GM18517 (cell line): Measurements from ENCODE around the gene NFATC4.
"Not testable (repeated sequence)": the region's sequence is repeated elsewhere in the genome, so short reads cannot be mapped to it uniquely, and the experiment has no call there.

Experiments used
- ATAC-seq: cut with Tn5 transposase; IDR thresholded peaks from one replicate; pipeline ENCODE4 v1.9.1; 2021; ENCODE audit warnings: mild to moderate bottlenecking, moderate library complexity; ENCODE audit not compliant: unreplicated experiment

The NFATC4 gene

DNA sequence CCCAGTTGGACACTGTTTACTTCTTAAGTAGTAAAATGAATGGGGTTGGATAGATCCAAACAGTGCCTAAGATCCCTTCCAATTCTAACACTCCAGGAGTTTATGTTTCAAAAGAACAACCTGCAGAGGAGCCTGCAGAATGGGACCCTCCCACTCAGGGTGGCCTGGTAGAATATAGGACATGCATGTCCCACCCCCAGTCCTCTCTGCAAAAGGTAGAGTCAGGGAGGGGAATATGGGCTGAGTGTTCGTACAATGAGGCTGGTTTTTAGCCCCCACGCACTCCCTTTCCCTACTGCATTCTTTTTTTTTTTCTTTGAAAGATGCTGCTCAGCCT lies 19.0 kb downstream of the NFATC4 start:
- ATAC-seq, result no peak

DNA sequence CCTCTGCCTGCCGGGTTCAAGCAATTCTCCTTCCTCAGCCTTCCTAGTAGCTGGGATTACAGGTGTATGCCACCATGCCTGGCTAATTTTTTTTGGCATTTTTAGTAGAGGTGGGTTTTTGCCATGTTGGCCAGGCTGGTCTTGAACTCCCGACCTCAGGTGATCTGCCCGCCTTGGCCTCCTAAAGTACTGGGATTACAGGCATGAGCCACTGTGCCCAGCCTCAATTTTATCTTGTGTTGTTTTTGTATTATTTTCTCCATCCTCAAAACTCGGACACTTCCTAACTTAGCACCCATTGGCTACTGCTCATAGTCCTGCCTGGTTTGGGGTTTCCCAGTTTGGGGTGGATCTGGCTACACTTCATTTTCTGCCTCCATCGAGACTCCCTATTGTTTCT lies 19.6 kb downstream of the NFATC4 start:
- not testable (repeated sequence) for ATAC-seq

DNA sequence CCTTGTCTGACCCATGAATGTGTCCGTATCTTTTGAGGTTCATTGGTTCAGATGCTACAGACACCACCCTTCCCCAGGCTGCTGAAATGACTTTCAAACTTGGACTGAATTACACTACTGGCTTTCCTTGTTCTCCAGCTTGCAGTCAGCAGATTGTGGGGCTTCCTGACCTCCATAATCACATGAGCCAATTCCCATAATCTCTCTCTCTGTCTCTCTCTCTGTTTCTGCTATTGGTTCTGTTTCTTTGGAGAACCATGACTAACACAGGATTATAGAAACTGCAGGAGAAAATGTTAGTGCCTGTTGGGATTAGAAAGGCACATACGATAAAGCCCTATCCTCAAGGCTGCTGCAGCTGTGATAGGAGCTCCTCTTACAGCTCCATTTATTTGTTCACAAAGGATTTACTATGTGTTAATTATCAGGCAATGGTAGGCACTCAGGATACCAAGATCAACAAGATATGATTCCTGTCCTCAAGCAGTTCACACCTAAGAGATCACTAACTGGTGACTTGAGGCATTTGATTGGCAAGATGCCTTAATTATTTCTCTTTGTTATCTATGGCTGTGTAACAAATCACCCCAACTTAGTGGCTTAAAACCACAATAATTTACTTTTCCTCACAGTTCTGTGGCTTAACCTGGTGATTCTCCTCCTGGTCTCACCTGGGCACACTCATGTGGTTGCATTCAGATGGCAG lies 20.6 kb downstream of the NFATC4 start:
- ATAC-seq, result no peak

DNA sequence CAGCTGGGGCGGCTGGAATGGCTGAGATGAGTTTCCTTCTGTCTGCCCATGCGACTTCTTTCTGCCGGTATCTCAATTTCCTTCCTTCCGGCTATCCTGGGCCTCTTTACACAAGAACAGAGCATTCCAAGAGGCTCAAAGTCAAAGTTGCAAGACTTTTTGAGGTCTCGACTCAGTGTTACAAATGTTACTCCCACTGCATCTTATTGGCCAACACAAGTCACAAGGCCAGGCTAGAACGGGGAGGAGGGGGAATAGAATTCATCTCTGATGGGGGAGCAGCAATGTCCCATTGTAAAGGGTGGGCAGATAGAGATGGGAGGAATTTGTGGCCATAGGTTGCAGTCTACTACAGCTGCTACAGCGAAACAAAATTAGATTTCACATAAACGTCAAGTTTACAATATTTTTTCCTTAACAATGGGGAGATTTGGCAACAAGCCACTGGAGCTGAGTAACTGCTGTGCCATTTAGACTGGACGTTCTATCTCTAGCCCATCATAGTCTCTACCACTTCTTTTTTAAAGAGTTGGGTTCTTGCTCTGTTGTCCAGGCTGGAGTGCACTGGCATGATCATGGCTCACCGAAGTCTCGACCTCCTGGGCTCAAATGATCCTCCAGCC lies 21.4 kb downstream of the NFATC4 start:
- no peak for ATAC-seq

DNA sequence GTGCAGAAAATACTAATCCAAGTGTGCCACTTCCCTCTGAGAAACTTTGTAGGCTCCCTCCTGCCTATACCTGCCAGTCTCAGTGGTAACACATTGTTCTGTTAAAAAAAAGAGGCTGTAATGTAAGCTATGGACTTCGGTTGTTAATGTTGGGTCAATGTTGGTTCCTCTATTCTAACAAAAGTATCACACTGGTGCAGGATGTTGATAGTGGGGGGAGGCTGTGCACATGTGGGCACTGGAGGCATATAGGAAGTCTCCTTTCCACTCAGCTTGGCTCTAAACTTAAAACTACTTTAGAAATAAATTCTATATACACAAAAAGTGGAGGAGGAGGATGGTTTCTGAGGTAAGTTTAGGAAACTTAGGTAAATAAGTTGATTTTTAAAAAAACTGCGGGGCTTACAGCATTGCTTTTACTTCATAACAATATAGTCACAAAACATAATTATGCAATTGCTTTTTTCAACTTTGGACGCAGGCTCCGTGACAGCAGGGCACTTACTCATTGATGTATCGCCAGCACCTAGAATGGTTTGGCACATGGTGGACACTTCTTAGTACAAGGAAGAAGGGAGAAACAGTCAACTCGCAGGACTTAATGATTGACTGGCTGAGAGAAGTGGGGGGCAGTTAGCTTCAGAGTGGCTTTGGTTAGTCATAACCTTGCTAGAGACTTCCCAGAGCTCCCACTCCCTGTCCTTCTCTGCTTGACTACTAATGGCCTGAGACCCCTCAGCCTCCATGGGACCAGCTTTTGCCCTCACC lies 22.9 kb downstream of the NFATC4 start:
- no peak for ATAC-seq

DNA sequence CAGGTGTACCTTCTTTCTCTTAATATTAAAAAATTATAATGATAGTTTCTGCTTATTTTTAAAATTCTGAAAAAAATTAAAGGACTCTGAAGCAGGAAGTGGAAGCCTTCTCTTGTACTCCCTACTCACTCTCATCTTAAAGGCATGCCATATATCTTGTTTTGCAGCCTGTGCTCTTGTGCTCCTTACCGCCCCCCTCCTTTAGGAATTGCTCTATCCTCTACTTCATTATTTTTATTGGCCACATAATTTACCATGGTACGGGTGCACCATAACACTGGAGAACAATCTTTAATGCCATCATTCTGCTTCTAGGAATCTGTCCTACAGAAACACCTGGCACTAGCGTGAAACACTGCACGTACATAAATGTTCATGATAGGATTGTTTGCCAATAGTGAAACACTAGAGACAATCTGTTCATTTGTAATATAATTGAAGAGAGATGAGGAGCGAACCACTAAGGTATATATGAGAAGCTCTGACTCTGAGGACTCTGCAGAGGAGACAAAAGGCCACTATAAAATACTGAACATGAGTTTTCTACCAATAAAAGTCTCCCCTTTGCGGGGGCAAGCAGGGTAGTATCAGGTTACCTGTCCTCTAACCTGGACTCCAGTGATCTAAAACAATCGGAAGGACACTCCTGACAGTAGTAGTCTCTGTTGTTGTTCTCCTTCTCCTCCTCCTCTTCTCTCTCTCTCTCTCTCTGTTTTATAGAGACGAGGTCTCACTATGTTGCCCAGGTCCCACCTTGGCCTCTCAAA lies 24.5 kb downstream of the NFATC4 start:
- ATAC-seq, result no peak

DNA sequence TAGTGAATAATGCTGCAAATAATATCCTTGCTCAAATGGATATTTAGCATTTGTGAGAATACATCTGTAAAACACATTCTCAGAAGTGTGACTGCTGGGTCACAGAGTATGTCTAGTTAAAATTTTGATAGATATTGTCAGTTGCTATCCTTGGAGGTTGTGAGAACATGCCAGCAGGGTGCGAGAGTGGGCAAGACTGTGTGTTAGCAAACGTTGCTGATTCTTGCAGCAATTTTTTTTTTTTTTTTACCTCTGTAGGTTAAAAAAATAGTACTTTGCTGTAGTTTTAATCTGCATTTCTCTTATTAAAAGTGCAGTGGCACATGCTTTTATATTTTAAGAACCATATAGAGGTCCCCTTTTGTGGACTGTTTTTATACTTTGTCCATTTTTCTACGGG lies 26.3 kb downstream of the NFATC4 start:
- no peak for ATAC-seq

DNA sequence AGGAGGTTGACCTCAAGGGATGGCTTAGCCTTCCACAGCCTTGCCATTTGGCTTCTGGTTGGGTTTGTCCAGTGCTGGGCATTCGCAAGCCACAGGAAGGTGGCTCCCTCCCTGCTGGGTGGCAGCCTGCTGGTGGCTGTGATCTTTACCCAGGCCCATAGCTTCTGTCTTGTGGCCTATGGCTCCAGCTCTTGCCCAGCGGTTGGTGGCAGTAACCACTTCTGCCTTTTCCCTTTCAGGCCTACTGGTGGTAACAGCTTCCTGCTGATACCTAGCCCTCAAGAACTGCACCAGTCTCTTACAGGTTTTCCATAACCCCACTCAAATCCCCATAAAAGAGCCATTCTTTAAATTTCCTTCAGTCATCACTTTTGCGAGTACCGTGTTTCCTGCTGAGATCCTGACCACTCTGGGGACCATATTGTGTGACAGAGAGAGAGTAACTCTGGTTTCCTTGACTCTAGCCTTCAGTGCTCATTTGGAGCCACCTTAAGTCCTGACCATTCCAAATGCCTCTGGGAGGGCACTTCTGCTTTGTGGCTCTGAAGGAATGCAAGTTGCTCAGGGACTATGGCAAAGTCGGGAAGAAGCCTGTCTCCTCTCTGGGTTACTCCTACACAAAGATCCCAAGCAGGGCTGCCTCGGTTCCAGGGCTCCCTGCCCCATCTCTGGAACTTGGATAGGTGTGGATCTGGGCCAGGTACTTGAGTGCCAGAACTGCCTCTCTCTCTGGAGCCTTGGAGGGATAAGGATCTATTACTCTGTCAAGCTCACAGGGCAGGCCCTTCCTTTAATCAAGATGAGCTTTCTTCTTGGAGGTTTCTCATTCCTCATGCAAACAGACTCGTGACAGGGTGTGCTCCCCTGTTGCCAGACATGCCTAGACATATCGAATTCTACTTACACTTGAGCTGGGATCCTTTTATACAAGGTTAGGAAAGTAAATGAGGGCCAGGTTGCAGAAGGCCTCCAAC lies 27.9 kb downstream of the NFATC4 start:
- ATAC-seq, result no peak

DNA sequence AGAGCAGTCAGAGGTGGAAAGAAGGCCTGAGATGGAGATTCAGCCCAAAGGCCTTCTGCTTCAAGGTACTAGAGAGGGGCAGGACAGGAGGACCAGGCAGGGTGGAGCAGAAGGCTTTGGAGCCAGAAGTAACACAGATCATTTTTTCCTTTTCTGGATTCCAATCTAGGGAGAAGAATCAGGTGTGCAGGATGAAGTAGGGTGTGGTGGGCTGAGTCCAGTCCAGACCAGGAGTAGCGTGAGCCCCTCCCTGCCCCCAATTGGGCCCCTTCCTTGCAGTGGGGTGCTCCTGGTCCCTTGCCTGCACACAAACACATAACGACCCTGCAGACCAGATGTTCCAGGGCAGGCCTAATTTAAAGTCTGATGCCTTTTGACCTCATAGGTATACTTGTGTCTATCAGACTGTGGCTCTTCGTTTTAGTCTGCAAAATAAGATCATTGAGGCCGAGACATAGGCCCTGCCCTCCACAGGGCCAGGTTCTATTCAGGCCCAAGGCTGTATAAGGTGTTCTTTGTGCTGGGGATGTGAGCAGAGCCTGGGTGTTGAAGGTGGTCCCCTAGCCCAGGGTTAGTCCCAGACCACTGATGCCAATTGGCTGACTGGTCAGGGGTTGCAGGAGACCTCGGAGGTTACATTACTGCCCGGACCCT lies 29.8 kb downstream of the NFATC4 start:
- ATAC-seq, result no peak

DNA sequence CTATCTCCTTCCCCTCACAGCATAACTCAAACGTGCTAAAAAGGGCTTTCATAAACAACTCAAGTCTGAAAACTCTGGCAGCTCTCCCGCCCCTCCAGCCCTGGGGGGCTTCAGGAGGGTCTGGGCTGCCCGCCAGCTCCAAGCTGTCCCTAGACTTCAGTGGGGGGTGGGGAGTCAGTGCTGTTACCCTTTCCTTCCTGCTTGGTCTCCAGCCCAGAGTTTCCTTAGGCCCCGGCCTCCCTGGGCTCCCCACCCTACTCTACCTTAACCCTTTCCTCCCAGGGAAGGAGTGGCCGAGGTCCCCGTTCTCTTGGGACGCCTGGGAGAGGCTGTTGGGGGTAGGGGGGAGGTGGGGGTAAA lies 30.3 kb downstream of the NFATC4 start:
- ATAC-seq, result no peak

DNA sequence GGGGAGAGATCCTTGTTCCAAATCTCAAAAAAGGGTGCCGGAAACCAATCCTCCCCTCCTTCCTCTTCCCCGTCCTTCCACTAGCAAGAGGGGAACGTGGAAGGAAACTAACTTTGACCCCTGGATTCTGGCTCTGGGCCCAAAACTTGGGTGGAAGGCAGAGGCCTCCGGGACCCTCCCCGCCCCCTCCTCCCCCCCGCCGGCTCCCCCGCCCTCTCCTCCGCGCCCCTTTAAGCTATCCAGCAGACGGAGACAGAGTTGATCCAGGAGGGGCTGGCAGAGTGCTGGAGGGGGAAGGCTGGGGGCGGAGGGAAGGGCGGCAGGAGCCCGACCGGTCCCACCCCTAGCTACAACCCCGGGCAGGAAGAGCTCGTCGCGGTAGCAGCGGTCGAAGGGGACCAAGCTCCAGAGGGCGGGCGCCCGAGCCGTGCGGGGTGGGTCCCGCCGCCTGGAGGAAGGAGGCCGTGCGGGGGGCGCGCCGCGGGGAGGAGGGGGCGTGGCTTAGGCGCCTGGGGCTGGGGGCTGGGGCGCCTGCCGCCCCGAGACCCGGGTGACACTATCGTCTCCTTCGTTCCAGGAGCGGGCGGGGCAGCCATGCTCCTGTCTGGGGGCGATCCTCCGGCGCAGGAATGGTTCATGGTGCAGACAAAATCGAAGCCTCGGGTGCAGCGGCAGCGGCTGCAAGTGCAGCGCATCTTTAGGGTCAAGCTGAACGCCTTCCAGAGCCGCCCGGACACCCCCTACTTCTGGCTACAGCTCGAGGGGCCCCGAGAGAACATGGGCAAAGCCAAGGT lies 30.9 kb downstream of the NFATC4 start, which contains the start of gene NYNRIN:
TSS of gene NYNRIN (plus strand) at position 351 of the 794 bp plus-strand sequence. CDS start at position 595, 244 bp downstream.
- ATAC-seq, result no peak

DNA sequence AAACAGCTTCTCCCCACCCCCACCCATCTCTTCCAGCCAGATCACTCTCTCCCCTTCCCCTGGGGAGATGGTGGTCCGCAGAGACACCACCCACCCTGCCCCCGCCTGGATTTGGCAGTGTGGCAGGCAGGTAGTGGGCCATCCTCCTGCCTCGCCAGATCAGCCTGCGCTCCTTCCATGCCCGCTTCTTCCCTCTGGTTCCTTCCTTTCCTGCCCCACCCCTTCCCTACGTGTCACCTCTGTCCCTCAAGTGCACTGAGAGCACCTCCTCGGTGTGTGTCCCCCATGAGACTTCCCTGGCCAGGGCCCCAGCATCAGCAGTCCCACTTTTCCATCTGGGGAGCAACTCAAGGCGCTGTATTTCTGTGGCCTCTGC lies 31.5 kb downstream of the NFATC4 start:
- no peak for ATAC-seq

DNA sequence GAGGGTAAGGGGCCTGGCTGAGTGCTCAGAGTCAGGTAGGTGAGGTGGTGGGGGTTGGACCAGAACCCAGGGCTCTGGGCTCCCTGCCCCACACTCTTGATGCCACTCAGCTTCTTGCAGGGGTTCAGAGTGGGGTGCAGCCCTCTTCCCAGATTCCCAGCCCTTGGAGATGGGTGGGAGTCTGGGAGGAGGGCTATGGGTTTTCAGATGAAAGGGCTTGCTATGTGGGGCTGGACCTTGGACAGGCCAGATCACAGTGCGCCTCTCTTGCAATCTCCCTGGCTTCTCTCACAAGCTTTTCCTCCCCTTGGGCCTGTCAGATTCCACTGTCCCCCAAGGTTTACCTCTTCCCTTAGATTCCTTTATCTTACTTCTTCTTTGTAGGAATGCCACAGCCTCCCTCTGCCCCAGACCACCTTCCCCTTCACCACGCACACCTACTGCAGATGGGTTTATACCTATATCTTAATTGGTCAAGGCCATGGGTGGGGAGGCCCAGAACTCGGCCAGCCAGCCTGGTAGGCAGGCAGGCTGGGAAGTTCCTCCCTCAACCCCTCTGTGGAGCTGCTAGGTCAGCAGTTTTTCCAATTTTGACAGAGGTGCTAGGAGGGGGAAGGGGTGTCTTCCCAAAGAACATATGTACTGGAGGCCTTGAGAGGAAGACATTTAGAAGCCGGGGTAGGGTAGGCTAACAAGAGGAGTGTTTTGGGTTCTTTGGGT lies 32.2 kb downstream of the NFATC4 start:
- ATAC-seq, result no peak

DNA sequence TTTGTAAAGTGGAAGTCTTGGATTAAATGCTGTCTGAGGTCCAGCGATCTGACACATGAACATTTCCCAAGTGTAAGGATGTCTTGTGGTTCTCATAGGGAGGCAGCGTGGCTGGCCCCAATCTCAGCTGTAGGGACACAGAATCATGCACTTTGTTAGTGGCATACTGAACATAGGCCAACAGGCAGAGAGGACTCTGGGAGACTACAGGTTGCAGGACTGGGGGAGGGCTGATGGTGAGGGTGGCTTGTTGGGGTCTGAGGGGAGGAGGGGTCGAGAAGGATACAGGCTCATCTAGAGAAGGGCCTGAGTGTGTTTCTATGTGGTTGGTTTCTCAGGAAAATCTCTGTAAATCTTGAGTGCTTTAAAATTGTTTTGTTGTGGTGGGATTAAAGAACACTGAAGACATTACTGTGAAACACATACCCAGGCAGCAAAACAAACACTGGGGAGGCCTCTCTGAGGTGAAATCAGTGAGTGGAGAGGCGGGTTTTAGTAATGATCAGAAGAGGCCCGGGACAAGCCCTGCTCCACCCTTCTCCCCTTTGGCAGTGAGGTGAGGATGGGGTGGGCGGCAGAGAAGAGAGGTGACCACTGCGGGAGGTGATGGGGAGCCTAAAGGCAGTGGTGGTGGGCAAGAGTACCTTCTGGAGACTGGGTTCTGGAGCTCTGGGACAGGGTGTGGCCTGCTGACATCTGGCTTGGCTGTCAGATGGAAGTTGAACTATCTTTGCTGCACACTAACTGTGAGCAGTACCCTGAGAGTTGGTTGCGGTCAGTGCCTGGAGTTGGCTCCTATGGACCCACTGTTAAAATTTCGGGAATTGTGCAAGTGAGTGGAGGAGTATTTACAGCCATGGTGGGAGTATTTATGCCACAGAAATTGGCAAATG lies 34.1 kb downstream of the NFATC4 start:
- no peak for ATAC-seq

DNA sequence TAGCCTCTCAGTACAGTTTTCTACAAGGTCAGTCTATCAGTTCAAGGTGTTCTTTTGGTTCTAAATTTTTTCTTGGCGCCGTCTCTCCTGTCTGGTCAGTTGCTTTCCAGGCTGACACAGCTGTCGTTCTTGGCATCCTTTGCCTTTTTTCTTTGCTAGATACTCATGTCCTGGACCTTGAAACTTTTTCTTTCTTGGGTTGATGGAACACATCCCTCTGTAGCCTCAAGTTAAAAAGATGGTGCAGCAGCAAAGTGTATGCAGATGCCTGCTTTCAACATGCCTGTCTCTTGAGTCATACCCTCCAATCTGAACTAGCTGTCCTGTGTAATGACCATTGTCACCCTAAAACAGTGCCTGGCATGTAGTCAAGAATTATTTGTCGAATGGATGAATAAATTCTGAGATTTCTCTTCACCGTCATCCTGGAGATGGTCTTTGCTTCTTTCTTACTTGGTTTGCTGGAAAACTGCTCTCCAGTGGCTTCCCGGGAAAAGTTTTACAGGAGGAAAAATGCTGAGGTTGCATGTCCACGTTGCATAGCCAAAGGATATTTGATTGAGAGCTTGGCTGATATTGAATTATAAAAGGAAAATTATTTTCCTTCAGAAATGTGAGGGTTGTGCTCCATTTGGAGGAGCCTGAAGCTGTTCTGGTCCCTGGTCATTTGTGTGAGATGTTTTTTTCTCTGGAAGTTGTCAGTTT lies 35.5 kb downstream of the NFATC4 start:
- no peak for ATAC-seq

DNA sequence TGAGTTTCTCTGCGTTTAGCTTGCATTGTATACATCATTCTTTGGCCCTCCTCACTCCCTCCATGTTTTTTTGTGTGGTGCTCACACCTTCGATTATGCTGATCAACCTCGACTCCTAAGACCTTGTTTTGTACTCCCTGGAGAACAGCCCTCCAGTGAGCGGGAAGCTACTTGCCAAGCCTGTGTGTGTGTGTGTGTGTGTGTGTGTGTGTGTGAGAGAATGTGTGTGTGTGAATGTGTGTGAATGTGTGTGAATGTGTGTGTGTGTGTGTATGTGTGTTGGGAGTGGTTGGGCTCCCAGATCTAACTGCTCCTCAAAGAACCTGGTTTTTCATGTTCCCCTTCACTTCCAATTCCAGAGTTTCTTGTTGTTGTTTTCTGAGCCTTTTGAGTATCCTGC lies 36.8 kb downstream of the NFATC4 start:
- ATAC-seq, result no peak

DNA sequence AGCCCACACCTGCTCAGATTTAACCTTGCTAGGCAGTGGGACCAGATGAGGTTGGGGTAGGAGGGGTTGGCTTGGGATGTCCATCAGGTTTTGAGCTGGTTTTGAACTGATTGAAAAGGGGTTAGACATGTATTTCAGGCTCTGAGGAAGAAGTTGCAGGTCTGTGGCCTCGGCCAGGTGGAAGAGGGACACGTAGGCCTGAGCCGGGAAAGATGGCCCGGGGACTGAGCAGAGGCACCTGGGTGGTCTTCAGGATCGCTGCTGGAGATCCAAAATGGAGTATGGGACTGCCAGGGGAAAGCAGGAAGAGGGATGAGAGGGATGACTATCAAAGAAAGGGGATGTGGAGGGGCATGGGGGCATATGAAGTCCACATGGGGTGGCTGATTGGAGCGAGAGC lies 38.4 kb downstream of the NFATC4 start:
- no peak for ATAC-seq
